ENCODE data around the gene ANKRD52. TPM values are rescaled to one million over a fixed set of nuclear protein-coding genes. Genes with fewer than 3 reads are reported as not detected.

Gene ANKRD52
- polyA plus RNA-seq = 19.6 TPM

DNA sequence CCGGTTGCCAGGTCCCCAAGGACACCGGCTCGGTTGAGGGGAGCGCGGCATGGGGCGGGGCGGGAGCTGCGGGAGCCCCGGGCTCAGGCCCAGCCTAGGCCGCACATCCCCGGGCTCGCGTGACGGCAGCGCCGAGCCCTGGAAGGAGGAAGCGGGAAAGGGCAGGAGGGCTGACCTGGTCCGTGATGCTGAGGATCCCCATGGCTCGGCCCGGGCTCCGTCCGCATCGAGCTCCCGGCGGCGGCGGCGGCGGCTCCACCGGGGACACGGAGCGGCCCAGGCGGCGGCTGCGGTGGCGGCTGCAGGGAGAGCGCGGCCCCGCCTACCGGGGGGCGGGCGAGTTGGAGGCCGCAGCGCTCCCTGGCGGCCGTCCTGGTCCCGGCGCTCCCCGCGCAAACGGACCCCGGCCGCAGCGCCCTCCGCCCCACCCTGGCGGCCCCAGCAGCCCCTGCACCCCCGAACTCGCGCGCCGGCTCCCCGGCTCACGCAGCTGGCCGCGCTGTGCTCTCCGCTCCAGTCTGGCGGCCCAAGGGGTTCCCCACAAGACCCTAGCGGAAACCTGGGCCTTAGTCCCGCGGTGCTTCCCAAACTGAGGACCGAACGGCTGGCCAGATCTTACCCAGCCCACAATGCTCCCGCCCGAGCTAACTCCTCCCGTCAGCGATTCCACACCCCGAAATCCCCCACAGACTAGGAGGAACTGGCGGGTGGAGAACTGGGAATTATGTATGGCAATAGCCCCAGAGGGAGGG is at the start of gene ANKRD52:
Gene ANKRD52 (minus strand): TSS at position 317 of the 752 bp plus-strand sequence. CDS start 115 bp downstream, at position 202.
- H3K27ac Mint-ChIP-seq = peak within 1 kb of the TSS; percentile 88 to 91 (median 91)
- no peaks in the 10 kb centered on the region for H3K9me3 Mint-ChIP-seq
- peaks cover 6 to 14% (median 14%) of the 10 kb centered on the region in 3 donors for H3K4me1 Mint-ChIP-seq
- peaks cover 4% of the 10 kb centered on the region for H3K36me3 Mint-ChIP-seq
- peak within 1 kb of the TSS; percentile 90 to 96 (median 96) for H3K4me3 Mint-ChIP-seq
- no peaks in the 10 kb centered on the region for H3K27me3 Mint-ChIP-seq

DNA sequence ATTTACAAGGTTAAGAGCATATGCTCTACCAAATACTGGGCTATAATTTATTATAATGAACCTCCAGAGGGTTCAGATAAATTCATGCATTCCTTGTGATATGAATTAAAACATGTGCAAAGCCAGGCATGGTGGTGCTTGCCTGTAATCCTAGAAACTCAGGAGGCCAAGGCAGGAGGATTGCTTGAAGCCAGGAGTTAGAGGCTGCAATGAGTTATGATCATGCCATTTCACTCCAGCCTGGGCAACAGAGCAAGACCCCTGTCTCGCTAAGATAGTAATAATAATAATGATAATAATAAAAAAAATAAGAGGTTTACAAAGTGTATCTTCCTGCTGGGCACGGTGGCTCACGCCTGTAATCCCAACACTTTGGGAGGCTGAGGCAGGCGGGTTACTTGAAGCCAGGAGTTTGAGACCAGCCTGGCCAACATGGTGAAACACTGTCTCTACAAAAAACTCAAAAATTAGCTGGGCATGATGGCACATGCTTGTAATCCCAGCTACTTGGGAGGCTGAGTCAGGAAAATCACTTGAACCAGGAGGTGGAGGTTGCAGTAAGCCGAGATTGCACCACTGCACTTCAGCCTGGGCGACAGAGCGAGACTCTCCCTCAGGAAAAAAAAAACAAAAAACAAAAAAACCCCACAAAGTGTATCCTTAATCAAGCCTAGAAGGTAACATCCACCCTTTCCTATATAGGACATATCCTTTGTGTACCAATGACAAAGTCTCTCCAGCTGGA is 49.2 kb upstream of the ANKRD52 start:
- no peak overlapping the region for H3K27ac Mint-ChIP-seq
- no peaks in the 10 kb centered on the region for H3K36me3 Mint-ChIP-seq
- no peaks in the 10 kb centered on the region for H3K27me3 Mint-ChIP-seq
- no peak overlapping the region for H3K4me3 Mint-ChIP-seq
- H3K4me1 Mint-ChIP-seq = peaks cover 1 to 4% (median 3%) of the 10 kb centered on the region in 3 donors
- no peaks in the 10 kb centered on the region for H3K9me3 Mint-ChIP-seq

DNA sequence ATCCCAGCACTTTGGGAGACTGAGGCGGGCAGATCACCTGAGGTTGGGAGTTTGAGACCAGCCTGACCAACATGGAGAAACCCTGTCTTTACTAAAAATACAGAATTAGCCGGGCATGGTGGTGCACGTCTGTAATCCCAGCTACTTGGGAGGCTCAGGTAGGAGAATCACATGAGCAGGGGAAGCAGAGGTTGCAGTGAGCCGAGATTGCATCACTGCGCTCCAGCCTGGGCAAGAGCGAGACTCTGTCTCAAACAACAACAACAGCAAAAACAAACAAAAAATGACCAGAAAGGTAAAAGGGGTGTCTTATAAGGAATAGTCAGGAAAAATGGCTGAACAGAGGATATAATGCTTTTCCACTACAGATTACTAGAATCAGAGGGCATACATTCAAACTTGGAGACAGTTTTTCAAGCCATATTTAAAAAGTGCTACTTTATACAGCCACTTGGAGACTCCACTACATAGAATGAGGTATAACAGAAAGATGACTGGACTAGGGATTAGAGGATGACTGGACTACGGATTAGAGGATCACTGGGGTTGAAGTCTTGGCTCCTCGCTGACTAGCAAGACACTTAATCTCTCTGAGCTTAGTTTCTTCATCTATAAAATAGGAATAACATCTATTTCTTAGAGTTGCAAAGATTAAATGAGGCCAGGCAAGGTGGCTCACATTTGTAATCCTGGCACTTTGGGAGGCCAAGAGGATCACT is 46.8 kb upstream of the ANKRD52 start:
- Mint-ChIP-seq H3K36me3 (no peaks in the 10 kb centered on the region), H3K4me3 (no peak overlapping the region), H3K27me3 (no peaks in the 10 kb centered on the region), H3K4me1 (peaks cover 13 to 21% (median 19%) of the 10 kb centered on the region in 3 donors), H3K9me3 (no peaks in the 10 kb centered on the region), H3K27ac (peak overlapping the region in 1 of 3 donors; percentile 23)

DNA sequence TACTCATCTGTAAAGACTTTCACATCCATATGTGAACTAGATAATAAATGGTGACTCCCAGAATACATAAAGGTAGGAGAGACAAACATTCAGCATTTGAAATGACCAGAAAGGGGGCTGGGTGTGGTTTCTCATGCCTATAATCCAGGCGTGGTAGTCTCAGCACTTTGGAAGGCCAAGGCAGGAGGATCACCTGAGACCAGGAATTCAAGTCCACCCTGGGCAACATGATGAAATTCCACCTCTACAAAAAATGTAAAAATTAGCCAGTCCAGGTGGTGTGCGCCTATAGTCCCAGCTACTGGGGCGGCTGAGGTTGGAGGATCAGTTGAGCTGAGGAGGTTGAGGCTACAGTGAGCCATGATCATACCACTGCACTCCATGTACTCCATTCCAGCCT is 46.1 kb upstream of the ANKRD52 start:
- peak overlapping the region in 2 of 3 donors; percentile 53 to 59 for H3K27ac Mint-ChIP-seq
- no peaks in the 10 kb centered on the region for H3K36me3 Mint-ChIP-seq
- H3K27me3 Mint-ChIP-seq = no peaks in the 10 kb centered on the region
- H3K4me1 Mint-ChIP-seq = peaks cover 14 to 27% (median 21%) of the 10 kb centered on the region in 3 donors
- H3K9me3 Mint-ChIP-seq = no peaks in the 10 kb centered on the region
- H3K4me3 Mint-ChIP-seq = no peak overlapping the region

DNA sequence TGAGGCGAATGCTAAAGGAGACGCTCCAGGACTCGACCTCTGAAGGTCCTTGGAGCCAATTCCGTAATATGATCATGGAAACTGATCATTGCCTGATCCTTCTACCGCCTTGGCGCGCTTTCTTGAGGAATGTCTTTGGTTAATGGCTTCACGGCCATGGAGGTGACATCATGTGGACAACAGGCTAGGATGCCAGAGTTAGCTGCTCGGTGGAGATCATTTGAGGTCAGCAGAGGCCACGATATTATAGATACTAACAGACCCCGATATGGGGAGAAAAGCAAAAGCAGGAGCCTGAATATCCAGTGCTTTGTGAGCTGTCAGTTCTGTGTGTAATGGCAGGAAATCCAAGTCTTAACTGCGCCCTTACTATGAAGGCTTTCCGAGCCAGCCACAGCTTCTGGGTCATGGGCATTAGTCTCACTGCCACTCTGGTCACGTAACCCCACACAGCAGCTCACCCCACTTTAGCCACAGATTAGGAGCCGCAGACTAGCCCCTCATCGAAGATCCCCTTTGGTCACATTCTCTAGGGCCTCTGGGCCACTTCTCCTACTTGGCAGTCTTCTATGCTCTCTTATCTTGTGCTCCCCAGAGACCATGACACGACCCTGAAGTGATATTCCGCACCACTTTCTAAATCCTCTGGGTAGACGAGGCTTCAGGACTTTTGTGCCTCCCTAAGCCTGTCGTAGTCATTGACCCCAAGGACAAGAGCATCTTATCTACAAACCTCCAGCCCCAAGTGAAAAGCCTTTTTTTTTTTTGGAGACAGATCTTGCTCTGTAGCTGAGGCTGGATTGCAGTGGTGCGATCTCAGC is 42.7 kb upstream of the ANKRD52 start:
- no peaks in the 10 kb centered on the region for H3K27me3 Mint-ChIP-seq
- peaks cover 38 to 50% (median 49%) of the 10 kb centered on the region in 3 donors for H3K4me1 Mint-ChIP-seq
- H3K9me3 Mint-ChIP-seq = no peaks in the 10 kb centered on the region
- H3K36me3 Mint-ChIP-seq = no peaks in the 10 kb centered on the region
- H3K4me3 Mint-ChIP-seq = peak overlapping the region; percentile 89 to 98 (median 97)
- peak overlapping the region; percentile 90 to 99 (median 98) for H3K27ac Mint-ChIP-seq

DNA sequence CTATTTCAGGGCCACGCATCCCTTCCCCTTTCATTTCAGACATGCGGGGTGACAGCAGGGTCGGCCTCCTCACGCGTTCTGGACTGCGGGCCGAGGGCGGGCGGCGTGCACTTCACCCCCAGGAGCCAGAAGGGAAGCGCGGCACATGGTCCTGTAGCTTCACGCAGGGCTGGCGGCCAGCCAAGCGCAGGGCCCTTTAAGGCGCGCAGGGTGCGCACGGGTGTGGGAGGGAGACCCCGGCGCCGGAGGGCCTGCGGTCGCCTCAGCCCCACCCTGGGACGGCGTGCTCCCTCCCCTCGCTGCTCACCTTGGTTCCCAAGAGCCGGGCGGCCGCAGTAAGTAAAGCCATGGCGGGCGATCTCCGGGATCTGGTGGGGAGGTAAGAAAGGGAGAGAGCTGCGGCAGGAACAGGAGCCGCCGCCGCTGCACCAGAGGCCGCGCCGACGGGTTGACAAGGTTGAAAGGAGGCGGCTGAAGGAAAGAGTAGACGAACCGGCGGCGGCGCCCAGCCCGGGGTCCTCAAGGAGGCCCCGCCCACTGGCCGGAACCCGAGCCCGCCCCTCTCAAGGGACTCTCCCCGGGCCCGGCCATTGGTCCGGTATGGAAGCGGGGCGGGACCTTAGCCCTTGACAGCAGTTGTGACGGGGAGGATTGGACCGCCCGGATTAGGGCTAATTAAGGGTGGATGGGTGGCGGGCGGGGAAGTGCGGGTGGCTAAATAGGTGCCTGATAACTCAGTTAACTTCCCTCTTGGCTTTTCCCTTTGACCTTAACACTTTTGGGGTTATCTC is 41.9 kb upstream of the ANKRD52 start, which contains the start of gene CS:
Gene CS (minus strand): TSS at position 478 of the 791 bp plus-strand sequence. CDS start 129 bp downstream, at position 349.
- Mint-ChIP-seq H3K27me3 (no peaks in the 10 kb centered on the region), H3K36me3 (no peaks in the 10 kb centered on the region), H3K4me3 (peak within 1 kb of the TSS; percentile 89 to 98 (median 97)), H3K4me1 (peaks cover 38 to 50% (median 49%) of the 10 kb centered on the region in 3 donors), H3K27ac (peak within 1 kb of the TSS; percentile 90 to 99 (median 98)), H3K9me3 (no peaks in the 10 kb centered on the region)

DNA sequence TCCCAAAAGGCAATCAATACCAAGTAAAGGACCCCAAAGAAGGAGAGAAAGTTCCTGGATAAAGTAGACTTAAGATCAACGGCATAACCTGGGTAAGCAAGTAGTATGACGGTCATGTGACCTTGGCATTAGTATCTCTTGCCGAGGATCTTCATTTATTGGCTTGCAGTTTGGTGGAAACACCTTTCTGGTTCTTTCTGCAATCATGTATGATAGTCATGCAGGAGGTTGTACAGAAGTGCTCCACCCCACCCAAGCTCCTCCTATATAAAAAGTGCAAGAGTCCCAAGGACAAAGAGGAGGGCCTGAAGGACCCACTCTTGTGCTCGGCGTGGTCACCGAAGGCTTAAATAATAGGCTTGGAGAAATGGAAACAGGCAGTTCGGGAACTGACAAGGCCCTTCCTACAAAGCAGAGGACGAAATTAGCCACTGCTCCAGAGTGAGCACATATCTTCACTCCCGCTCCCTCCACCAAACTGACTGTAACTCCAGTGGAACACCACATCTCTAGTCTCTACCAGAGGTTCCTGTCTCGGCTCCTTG is 41.2 kb upstream of the ANKRD52 start:
- Mint-ChIP-seq H3K4me3 (peak overlapping the region; percentile 89 to 98 (median 97)), H3K36me3 (peaks cover 2% of the 10 kb centered on the region), H3K27me3 (no peaks in the 10 kb centered on the region), H3K4me1 (peaks cover 38 to 50% (median 49%) of the 10 kb centered on the region in 3 donors), H3K9me3 (no peaks in the 10 kb centered on the region), H3K27ac (peak overlapping the region; percentile 90 to 99 (median 98))

GRCh38 chr12:56298828-56299227 is 40.6 kb upstream of the ANKRD52 start:
- Mint-ChIP-seq H3K36me3 (peaks cover 2% of the 10 kb centered on the region), H3K4me1 (peaks cover 38 to 51% (median 50%) of the 10 kb centered on the region in 3 donors), H3K27me3 (no peaks in the 10 kb centered on the region), H3K27ac (peak overlapping the region; percentile 90 to 99 (median 98)), H3K4me3 (peak overlapping the region; percentile 89 to 98 (median 97)), H3K9me3 (no peaks in the 10 kb centered on the region)

DNA sequence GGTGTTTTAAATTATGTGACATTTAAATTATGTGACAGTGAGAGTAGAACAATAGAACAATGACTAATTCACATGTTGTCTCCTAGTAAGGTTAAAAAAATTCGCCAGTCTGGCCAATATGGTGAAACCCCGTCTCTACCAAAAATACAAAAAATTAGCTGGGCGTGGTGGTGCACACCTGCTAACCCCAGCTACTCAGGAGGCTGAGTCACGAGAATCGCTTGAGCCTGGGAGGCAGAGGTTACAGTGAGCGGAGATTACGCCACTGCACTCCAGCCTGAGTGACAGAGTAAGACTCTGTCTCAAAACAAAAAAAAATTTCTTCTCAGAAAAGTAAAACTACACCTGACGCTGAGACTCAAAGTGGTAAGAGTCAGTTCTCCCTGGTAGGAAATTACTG is 39.2 kb upstream of the ANKRD52 start:
- peak overlapping the region in 1 of 3 donors; percentile 51 for H3K27ac Mint-ChIP-seq
- H3K4me3 Mint-ChIP-seq = peak overlapping the region in 3 of 4 donors; percentile 49 to 78 (median 62)
- H3K36me3 Mint-ChIP-seq = peaks cover 2% of the 10 kb centered on the region
- H3K4me1 Mint-ChIP-seq = peaks cover 39 to 52% (median 51%) of the 10 kb centered on the region in 3 donors
- H3K27me3 Mint-ChIP-seq = no peaks in the 10 kb centered on the region
- H3K9me3 Mint-ChIP-seq = no peaks in the 10 kb centered on the region

DNA sequence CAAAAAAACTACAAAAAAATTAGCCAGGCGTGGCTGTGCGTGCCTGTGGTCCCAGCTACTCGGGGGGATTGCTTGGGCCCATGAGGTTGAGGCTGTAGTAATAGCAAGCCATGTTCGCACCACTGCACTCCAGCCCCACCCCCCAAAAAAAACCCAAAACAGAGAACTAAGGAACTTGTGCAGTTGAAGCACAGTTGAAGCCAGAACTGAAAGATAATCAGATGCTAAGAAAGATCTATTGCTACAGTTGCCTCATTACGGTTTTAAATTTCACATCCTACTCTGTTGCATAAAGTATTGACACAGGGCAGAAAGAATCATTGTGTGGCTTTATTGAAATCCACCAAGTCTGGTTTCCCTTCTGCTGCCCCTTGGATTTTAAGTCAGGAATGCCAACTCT is 38.1 kb upstream of the ANKRD52 start:
- peak overlapping the region in 2 of 3 donors; percentile 51 to 67 for H3K27ac Mint-ChIP-seq
- H3K4me3 Mint-ChIP-seq = peak overlapping the region in 3 of 4 donors; percentile 16 to 66 (median 44)
- H3K9me3 Mint-ChIP-seq = no peaks in the 10 kb centered on the region
- H3K36me3 Mint-ChIP-seq = peaks cover 2% of the 10 kb centered on the region
- H3K4me1 Mint-ChIP-seq = peaks cover 34 to 45% (median 41%) of the 10 kb centered on the region in 3 donors
- no peaks in the 10 kb centered on the region for H3K27me3 Mint-ChIP-seq

GRCh38 chr12:56293795-56294194 is 35.6 kb upstream of the ANKRD52 start:
- H3K4me1 Mint-ChIP-seq = peaks cover 25 to 34% (median 28%) of the 10 kb centered on the region in 3 donors
- peaks cover 2% of the 10 kb centered on the region for H3K36me3 Mint-ChIP-seq
- H3K4me3 Mint-ChIP-seq = no peak overlapping the region
- H3K9me3 Mint-ChIP-seq = no peaks in the 10 kb centered on the region
- H3K27ac Mint-ChIP-seq = no peak overlapping the region
- H3K27me3 Mint-ChIP-seq = no peaks in the 10 kb centered on the region

DNA sequence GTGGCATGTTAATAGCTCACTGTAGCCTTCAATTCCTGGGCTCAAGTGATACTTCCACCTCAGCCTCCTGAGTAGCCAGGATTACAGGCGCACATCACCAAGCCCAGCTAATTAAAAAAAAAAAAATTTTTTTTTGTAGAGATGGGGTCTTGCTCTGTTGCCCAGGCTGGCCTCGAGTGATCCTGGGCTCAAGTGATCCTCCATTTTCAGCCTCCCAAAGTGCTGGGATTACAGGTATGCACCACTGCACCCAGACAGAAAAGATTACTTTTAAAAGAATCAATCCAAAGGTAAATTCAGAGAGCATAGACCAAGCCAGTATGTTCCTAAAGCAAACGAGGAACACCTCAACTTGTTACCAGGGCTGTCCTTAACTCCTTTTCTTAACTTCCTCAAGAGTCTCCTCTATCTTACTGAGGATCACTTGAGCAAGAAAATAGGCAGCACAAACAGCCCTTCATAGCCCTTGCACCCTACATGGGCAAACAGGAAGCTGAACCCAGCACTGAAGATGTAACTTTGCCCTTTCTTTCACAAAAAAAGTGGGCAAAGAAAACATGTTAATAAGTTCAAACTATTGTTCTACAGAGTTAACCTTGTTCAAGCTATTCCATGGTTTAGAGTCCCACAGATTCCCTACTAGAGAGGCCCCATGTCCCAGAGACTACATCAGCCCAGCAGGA is 30.7 kb upstream of the ANKRD52 start:
- no peak overlapping the region for H3K4me3 Mint-ChIP-seq
- H3K27me3 Mint-ChIP-seq = no peaks in the 10 kb centered on the region
- H3K4me1 Mint-ChIP-seq = peaks cover 5 to 12% (median 8%) of the 10 kb centered on the region in 3 donors
- H3K9me3 Mint-ChIP-seq = no peaks in the 10 kb centered on the region
- H3K36me3 Mint-ChIP-seq = peaks cover 2% of the 10 kb centered on the region
- no peak overlapping the region for H3K27ac Mint-ChIP-seq
